ENCODE results near the gene ASB11.
A peak's percentile ranks its signal among the peaks of the same experiment; 100 is the strongest.
"Not testable (repeated sequence)": the region's sequence is repeated elsewhere in the genome, so short reads cannot be mapped to it uniquely, and the experiment has no call there.

The ASB11 gene

DNA sequence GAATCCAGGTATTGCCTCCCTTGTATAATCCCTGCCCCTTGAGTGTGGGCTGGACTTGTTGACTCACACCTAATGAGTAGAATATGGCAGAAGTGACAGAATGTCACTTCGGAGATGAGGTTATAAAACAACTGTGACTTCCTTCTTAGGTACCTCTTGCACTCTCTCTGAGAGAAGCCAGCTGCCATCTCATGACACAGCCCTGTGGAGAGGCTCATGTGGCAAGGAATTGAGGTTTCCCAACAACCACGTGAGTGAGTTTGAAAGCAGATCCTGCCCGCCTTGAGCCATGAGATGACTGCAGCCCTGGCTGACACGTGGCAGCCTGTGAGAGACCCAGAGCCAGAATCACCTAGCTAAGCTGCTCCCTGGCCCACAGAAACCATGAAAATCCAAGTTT lies 13.5 kb downstream of the ASB11 start:
- DNase-seq, result no peak

GRCh38 chrX:15299941-15300851 lies 15.2 kb downstream of the ASB11 start:
- DNase-seq, result no peak

GRCh38 chrX:15298780-15299179 lies 16.7 kb downstream of the ASB11 start:
- DNase-seq, result no peak

GRCh38 chrX:15298201-15298600 lies 17.2 kb downstream of the ASB11 start:
- no peak for DNase-seq

DNA sequence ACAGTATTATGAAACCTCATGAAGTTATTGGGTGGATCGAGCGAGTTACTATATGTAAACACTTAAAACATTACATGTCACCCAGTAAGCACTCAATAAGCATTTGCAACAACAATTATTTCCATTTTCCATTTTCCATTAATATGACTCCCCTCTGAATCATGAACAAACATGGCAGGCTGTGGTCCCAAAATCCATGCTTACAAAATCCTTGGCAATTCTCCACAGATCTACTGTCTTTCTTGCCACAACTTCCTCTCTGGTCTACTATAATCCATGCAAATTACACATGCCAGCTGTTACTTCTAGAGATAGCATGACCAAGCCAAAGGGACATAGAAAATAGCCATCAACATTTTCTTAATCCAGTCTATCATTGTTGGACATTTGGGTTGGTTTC lies 22.0 kb downstream of the ASB11 start:
- no peak for DNase-seq

- DNase-seq, result no peak
Measured at GRCh38 chrX:15292861-15293260, 22.6 kb downstream of the ASB11 start.

DNA sequence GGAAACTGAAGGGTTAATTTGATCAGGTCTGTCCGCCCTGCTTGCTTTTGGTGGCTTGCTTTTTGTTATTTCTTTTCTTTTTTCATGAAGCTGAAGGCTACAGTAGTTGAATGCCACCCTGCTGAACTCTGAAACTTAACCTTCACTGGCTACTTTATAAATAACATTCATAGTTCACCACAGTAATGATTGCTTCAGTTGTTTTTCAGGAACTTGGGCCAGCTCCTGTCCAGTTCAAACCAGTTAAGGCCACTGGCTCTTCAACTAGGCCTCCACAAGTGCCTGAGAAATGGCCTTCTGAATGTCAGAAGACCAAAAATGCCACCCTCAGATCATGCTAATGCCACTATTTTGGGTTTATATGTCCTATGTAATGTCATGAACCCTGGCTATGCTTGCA lies 37.8 kb downstream of the ASB11 start:
- no peak for DNase-seq

DNA sequence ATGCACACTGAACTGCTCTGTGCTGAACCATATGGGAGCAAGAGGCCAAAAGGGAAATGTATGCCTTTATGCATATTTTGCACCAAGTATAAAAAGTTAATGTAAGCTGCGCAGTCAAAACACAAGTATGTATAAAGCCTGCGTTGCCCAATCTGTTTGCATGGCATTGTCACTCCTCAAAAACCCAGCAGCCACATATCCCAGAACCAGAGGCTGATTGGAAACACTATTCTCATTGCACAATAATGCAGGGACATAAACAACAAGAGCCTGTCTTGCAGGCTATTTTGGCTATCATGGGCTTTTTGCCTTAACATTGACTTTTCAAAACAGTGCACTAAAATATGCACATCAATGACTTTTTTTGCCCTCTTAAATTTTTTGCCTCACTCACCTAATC lies 40.5 kb downstream of the ASB11 start:
- DNase-seq, result no peak

- not testable (repeated sequence) for DNase-seq
Measured at GRCh38 chrX:15273275-15273674, 42.2 kb downstream of the ASB11 start.

- DNase-seq, result no peak
Measured at GRCh38 chrX:15271757-15272156, 43.7 kb downstream of the ASB11 start.

DNA sequence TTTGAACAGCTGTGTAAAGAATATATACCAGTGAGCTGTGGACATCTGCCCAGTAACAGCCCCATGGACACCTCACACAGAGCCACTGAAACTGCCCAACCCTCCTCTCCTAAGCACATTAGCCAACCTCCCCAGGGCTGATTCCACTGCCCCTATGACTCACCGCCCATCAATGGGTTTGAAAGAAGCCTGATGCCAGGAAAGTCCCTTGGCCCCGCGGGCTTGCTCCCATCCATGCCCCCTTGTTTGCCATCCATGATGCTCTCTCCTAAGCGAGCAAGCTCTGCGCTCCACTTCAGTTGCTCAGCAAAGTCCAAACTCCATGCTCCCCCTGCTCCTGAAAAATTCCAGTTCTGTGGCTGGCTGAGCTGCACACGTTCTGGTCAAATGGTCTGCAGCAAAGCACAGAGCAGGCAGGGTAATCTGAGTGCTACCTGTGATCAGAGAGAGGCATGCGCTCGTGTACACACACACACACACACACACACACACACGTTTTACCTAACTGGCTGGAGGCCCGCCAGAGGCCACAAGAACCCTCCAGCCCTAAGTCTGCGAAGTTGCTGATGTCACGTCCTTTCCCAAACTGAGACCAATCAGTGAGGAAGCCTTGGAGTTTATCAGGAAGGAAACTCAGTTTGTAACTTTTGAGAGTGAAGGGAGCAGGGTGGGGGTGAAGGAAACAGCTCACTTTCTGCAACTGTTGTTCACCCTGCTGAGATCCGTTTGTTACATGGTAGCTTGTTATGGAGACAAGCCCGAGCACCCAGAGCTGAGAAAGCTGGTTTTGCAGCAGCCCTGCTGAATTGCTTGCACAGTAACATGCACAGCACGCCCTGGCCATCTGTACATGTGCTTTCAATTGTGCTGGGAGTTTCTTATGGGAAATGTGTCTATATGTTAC lies 45.6 kb downstream of the ASB11 start, which contains the start of gene ASB9:
Gene ASB9, minus strand, starts transcription at position 466 of the 904 bp plus-strand sequence. Its CDS starts 209 bp downstream, at position 257.
- DNase-seq, result no peak

DNA sequence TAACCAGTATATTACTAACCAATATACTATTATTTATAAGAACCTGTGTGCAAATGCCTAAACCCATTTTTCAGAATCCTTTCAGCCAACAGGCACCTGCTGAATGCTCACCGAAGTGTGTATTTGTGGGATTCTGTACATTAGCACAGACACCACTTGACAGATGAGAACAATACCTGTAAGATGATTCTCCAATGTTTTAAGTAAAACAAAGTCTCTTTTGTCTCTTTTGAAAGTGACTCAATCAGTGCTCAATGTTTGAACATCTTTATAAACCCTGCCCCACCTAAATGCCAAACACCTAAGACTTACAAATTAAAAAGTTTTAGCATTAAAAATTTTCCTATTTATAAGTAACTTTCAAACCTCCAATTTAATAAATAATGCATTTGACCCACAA lies 46.3 kb downstream of the ASB11 start:
- DNase-seq, result no peak

DNA sequence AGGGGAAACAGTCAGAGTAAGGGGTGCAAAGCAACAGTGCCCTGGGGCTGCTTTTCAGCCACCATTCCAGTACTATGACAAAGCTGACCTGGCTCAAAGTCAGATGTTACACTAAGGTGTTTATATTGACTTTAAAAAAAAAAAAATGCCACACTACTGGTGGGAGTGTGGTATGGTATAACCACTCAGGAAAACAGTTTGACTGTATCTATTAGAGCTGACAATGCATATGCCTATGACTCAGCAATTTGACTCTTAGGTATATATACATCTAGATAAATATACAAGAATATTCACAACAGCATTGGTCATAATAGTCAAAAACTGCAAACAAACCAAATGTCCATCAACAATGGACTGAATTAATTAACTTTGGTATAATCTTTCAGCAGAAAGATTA lies 60.6 kb downstream of the ASB11 start:
- DNase-seq, result no peak

DNA sequence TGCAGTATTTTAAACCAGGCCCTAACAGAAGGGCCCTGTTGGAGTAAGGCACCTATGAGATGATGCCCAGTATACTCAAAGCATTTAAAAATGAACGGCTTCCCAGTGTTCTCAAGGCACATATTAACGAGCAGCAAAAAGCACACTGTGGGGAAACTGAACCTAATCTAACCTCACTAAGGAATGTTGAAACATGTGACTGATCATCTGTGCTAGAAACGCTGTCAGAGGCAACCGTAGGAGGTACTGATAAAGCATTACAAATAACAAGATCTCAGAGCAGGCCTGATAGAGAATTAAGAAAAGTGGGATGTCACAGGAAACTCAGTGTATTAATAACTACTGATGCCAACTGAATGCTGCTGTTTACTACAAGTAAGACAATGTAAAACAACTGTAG lies 69.5 kb downstream of the ASB11 start:
- DNase-seq, result no peak

GRCh38 chrX:15244421-15244820 lies 71.0 kb downstream of the ASB11 start:
- DNase-seq, result no peak

DNA sequence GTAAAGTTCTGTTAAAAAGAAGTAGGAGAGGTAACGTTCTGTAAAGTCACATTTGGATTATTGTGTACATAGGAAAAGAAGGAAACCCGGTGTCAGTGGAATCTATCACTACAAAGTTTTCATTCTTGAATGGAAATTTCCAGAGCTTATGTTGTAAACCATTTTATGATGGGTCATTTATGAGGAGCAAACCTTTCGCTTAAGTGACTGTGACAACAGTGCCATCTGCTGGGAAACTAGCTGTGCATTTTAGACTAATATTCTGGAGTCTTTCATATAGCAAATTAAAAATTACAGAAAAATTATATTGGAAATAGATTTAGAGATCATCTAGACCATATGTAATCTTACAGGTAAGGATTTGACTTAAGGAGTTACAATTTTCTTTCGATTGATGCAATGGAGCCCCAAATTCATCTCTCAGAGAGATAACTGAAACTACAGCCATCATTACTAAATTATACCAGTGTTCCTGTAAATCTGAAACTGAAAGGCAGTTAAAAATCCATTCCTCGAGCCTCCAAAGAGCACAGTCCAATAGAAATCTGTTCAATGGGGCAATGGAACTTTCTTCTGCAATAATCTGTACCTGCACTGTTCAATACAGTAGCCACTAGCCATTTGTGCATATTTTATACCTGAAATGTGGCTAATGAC lies 72.4 kb downstream of the ASB11 start:
- peak; percentile 19 for DNase-seq

GRCh38 chrX:15241301-15241700 lies 74.1 kb downstream of the ASB11 start:
- no peak for DNase-seq

- no peak for DNase-seq
Measured at GRCh38 chrX:15240414-15240813, 75.0 kb downstream of the ASB11 start.

DNA sequence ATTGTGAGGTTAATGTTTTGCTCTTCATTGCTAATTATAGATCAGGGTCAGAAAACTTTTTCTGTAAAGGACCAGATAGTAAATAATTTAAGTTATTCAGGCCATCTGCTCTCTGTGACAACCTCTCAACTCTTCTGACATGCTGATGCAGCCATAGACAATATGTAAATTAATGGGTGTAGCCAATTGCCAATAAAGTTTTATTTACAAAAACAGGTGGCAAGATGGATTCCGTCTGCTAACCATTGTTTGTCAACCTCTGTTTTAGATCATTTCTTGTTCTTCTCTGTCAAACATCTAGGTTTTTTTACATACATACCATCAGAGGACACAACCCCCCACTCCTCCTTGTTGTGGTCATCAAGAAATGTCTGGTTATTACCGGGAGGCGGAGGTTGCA lies 79.3 kb downstream of the ASB11 start:
- no peak for DNase-seq

- no peak for DNase-seq
Measured at GRCh38 chrX:15235001-15235400, 80.4 kb downstream of the ASB11 start.

- DNase-seq, result no peak
Measured at GRCh38 chrX:15233416-15234015, 81.9 kb downstream of the ASB11 start.
